SK-N-SH (cell line): ENCODE measurements around the gene CDC42EP4. TPM values are rescaled to one million over a fixed set of nuclear protein-coding genes. Genes with fewer than 3 reads are reported as not detected.

Experiments
- CTCF ChIA-PET: fragments of 300-600, 350-600 bp; formaldehyde crosslinking; extraction: SDS; loops from one replicate; lab custom pipeline; 2021; lab: Yijun Ruan, JAX
- POLR2A ChIA-PET: fragments of 350-600 bp; sonication (Branson Sonifier 250); formaldehyde crosslinking; extraction: SDS; loops from one replicate; lab custom pipeline; 2020; ENCODE audit warnings: antibody characterized with exemption, inconsistent platforms; lab: Yijun Ruan, JAX
- DNase-seq: peaks from one replicate; pipeline ENCODE4 v3.0.0; 2012
- H2AFZ ChIP-seq: fragments of 200-600 bp; sonication (generic); 2 replicates; pipeline ENCODE4 v1.8.1; 2016; ENCODE audit warnings: antibody characterized with exemption, mild to moderate bottlenecking, low read depth
- H3F3A ChIP-seq: fragments of 200-600 bp; sonication (generic); replicated peaks from 2 replicates; pipeline ENCODE3; 2016; ENCODE audit warnings: antibody characterized with exemption, mild to moderate bottlenecking; ENCODE audit not compliant: insufficient read depth
- H3K27ac ChIP-seq, 2 experiments: fragments of 200-500 bp in 1 of 2; fragments of 200-600 bp in 1 of 2; sonication (Bioruptor generic) in 1 of 2; sonication (generic), shearing (Covaris generic) in 1 of 2; 2 replicates each; pipeline versions ENCODE4 v1.5.1 to v1.6.1; 2014 to 2016; ENCODE audit warnings: low read depth in 2 of 2, inconsistent platforms in 1 of 2, low read length in 1 of 2, mild to moderate bottlenecking in 1 of 2, mixed read lengths in 1 of 2
- H3K27me3 ChIP-seq: fragments of 200-600 bp; sonication (generic), shearing (Covaris generic); 2 replicates; pipeline ENCODE4 v1.6.1; 2016; ENCODE audit warnings: mixed run types; ENCODE audit not compliant: insufficient read depth
- H3K36me3 ChIP-seq, 2 experiments: fragments of 200-500 bp in 1 of 2; fragments of 200-600 bp in 1 of 2; sonication (Bioruptor generic) in 1 of 2; sonication (generic) in 1 of 2; replicated peaks in 1 of 2; 2 replicates each; pipeline versions ENCODE3 to v1.5.1; 2014 to 2016; ENCODE audit warnings: low read length in 1 of 2, mild to moderate bottlenecking in 1 of 2; ENCODE audit not compliant: insufficient read depth in 2 of 2, control insufficient read depth in 1 of 2
- H3K4me1 ChIP-seq, 2 experiments: fragments of 200-500 bp in 1 of 2; fragments of 200-600 bp in 1 of 2; sonication (Bioruptor generic) in 1 of 2; sonication (generic), shearing (Covaris generic) in 1 of 2; 2 replicates each; pipeline versions ENCODE4 v1.5.1 to v1.6.1; 2014 to 2016; ENCODE audit warnings: low read depth in 1 of 2, low read length in 1 of 2, mixed run types in 1 of 2; ENCODE audit not compliant: insufficient read depth in 2 of 2, control insufficient read depth in 1 of 2
- H3K4me2 ChIP-seq: fragments of 200-600 bp; sonication (generic), shearing (Covaris generic); 2 replicates; pipeline ENCODE4 v1.6.1; 2017; ENCODE audit warnings: mixed run types
- H3K4me3 ChIP-seq, 2 experiments: fragments of 200-500 bp in 1 of 2; fragments of 200-600 bp in 1 of 2; sonication (Bioruptor generic) in 1 of 2; sonication (generic), shearing (Covaris generic) in 1 of 2; 2 replicates each; pipeline versions ENCODE4 v1.5.1 to v1.8.1; 2014 to 2016; ENCODE audit warnings: low read depth in 2 of 2, inconsistent platforms in 1 of 2, low read length in 1 of 2, mild to moderate bottlenecking in 1 of 2, mixed read lengths in 1 of 2, moderate library complexity in 1 of 2
- H3K79me2 ChIP-seq: fragments of 200-600 bp; sonication (generic); 2 replicates; pipeline ENCODE4 v1.8.1; 2017; ENCODE audit warnings: mild to moderate bottlenecking; ENCODE audit not compliant: insufficient read depth
- H3K9ac ChIP-seq: fragments of 200-600 bp; sonication (generic); 2 replicates; pipeline ENCODE4 v1.6.1; 2017; ENCODE audit warnings: mixed run types
- H3K9me2 ChIP-seq: fragments of 200-600 bp; sonication (generic); 2 replicates; pipeline ENCODE4 v1.6.1; 2017; ENCODE audit warnings: mixed run types
- H3K9me3 ChIP-seq: fragments of 200-600 bp; sonication (generic); 2 replicates; pipeline ENCODE4 v1.6.1; 2017; ENCODE audit warnings: mixed run types, mild to moderate bottlenecking, moderate library complexity
- H4K20me1 ChIP-seq: fragments of 200-600 bp; sonication (generic); 2 replicates; pipeline ENCODE4 v1.6.1; 2017; ENCODE audit warnings: mild to moderate bottlenecking, mixed run types; ENCODE audit not compliant: insufficient read depth
- CHD2 ChIP-seq: fragments of 150-350 bp; IDR thresholded peaks from 2 replicates; pipeline ENCODE4 v1.6.1; 2018; ENCODE audit warnings: low read length; ENCODE audit not compliant: partially characterized antibody
- EZH2phosphoT487 ChIP-seq: fragments of 200-600 bp; sonication (generic); IDR thresholded peaks from 2 replicates; pipeline ENCODE4 v1.6.1; 2017; ENCODE audit warnings: low read depth, mixed run types, mild to moderate bottlenecking, antibody characterized with exemption, moderate library complexity, borderline replicate concordance
- MEF2A ChIP-seq: IDR thresholded peaks from 2 replicates; pipeline ENCODE4 v1.4.0; 2012; ENCODE audit warnings: low read depth, borderline replicate concordance
- MXI1 ChIP-seq: IDR thresholded peaks from 2 replicates; pipeline ENCODE4 v1.6.1; 2012; ENCODE audit warnings: mild to moderate bottlenecking, low read depth, low read length, improper control_type of control experiment
- POLR2AphosphoS5 ChIP-seq: IDR thresholded peaks from 2 replicates; pipeline ENCODE4 v1.6.1; 2012; ENCODE audit warnings: low read depth, low read length
- RAD21 ChIP-seq: IDR thresholded peaks from 2 replicates; pipeline ENCODE4 v1.6.1; 2012; ENCODE audit warnings: mild to moderate bottlenecking, low read length
- RXRA ChIP-seq: IDR thresholded peaks from 2 replicates; pipeline ENCODE4 v1.4.0; 2012; ENCODE audit warnings: low read depth, mild to moderate bottlenecking, borderline replicate concordance
- SIN3A ChIP-seq: IDR thresholded peaks from 2 replicates; pipeline ENCODE4 v1.6.1; 2012; ENCODE audit warnings: low read depth, mild to moderate bottlenecking, low read length, moderate library complexity, borderline replicate concordance
- SMC3 ChIP-seq: IDR thresholded peaks from 2 replicates; pipeline ENCODE4 v1.6.1; 2012; ENCODE audit warnings: low read depth, low read length, improper control_type of control experiment
- TAF1 ChIP-seq: IDR thresholded peaks from 2 replicates; pipeline ENCODE4 v1.6.1; 2012; ENCODE audit warnings: low read depth, mild to moderate bottlenecking, low read length, moderate library complexity, borderline replicate concordance
- TCF12 ChIP-seq: IDR thresholded peaks from 2 replicates; pipeline ENCODE4 v1.4.0; 2012
- WGBS: methylation state at CpG from one replicate; pipeline ENCODE4 v1.1.6; 2017; ENCODE audit warnings: low lambda C conversion rate; 5-methylcytosine and 5-hydroxymethylcytosine counted together
- polyA plus RNA-seq, 3 experiments: library from polyadenylated mRNA; depleted of rRNA; stranded (reverse); fragments of >200 nt; gene quantifications; 2 replicates each; pipeline ENCODE4 v1.2.3, GENCODE V29; 2012
- TF ChIP-seq, protein P1 (sequence below): fragments of 150-350 bp; IDR thresholded peaks from 2 replicates; pipeline ENCODE4 v1.6.1; 2016; ENCODE audit warnings: mild to moderate bottlenecking, low read depth, low read length
- TF ChIP-seq, protein P2 (sequence below): IDR thresholded peaks from 2 replicates; pipeline ENCODE4 v1.4.0; 2012; ENCODE audit warnings: low read depth
- TF ChIP-seq, protein P3 (sequence below): fragments of 200-600 bp; sonication (generic); IDR thresholded peaks from 2 replicates; pipeline ENCODE4 v1.6.1; 2017; ENCODE audit warnings: antibody characterized with exemption, mild to moderate bottlenecking, moderate library complexity
- TF ChIP-seq, protein P4 (sequence below): IDR thresholded peaks from 2 replicates; pipeline ENCODE4 v1.6.1; 2012; ENCODE audit warnings: mild to moderate bottlenecking, low read depth, low read length, moderate library complexity

The CDC42EP4 gene
- polyA plus RNA-seq, 1 of the 3 experiments (the other 2 are of a cell fraction) = 28.3 TPM

DNA sequence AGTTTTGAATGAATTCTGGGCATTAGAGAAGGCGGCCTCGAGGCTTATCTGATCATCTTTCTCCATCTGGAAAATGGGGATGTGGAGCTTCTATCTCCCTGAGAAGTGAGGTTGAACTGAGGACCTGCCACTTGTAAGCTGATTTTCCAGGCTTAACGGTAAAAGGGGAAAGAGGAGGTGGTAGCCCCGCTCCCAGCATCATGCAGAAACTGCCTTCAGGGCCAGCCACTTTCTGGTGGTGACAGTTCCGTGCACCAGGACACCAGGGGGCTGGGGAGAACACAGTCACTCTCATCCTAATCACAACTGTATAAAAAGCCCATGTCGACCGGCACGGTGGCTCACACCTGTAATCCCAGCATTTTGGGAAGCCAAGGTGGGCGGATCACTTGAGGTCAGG, 29.2 kb downstream of the CDC42EP4 start:
- no peak for DNase-seq
- H2AFZ ChIP-seq = no peak overlapping the region
- no peak overlapping the region for H3K27ac ChIP-seq
- TF ChIP-seq EZH2phosphoT487 (no peak), CHD2 (no peak), TAF1 (no peak), RAD21 (no peak), SIN3A (no peak), TCF12 (no peak), RXRA (no peak)
- TF ChIP-seq, protein P1, sequence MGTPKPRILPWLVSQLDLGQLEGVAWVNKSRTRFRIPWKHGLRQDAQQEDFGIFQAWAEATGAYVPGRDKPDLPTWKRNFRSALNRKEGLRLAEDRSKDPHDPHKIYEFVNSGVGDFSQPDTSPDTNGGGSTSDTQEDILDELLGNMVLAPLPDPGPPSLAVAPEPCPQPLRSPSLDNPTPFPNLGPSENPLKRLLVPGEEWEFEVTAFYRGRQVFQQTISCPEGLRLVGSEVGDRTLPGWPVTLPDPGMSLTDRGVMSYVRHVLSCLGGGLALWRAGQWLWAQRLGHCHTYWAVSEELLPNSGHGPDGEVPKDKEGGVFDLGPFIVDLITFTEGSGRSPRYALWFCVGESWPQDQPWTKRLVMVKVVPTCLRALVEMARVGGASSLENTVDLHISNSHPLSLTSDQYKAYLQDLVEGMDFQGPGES = no peak
- TF ChIP-seq, protein P2, sequence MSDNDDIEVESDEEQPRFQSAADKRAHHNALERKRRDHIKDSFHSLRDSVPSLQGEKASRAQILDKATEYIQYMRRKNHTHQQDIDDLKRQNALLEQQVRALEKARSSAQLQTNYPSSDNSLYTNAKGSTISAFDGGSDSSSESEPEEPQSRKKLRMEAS = no peak
- TF ChIP-seq, all 33 proteins: peak for 0
- no peak overlapping the region for H3K4me2 ChIP-seq
- H3K36me3 ChIP-seq = peaks cover 5 to 22% of the 10 kb centered on the region in 2 experiments
- POLR2A ChIA-PET = no interaction called here
- peaks cover 38% of the 10 kb centered on the region for H4K20me1 ChIP-seq
- no peaks in the 10 kb centered on the region for H3K27me3 ChIP-seq
- WGBS = 94% methylated on average over 9 of the region's 9 CpGs
- H3K79me2 ChIP-seq = peaks cover 38% of the 10 kb centered on the region; the same call in 1 of the 2 replicates
- H3K4me3 ChIP-seq = no peak overlapping the region
- no peaks in the 10 kb centered on the region for H3F3A ChIP-seq
- CTCF ChIA-PET = interaction anchor here (1.0 to 4.1 kb wide), 11 partner anchors 14 to 917 kb away, joined by 3 to 19 read pairs (median 6); no protein-coding TSS in a partner anchor
- no peaks in the 10 kb centered on the region for H3K9me3 ChIP-seq
- peaks cover 9 to 59% of the 10 kb centered on the region in 2 experiments for H3K4me1 ChIP-seq
- H3K9me2 ChIP-seq = no peaks in the 10 kb centered on the region
- no peak overlapping the region for H3K9ac ChIP-seq

DNA sequence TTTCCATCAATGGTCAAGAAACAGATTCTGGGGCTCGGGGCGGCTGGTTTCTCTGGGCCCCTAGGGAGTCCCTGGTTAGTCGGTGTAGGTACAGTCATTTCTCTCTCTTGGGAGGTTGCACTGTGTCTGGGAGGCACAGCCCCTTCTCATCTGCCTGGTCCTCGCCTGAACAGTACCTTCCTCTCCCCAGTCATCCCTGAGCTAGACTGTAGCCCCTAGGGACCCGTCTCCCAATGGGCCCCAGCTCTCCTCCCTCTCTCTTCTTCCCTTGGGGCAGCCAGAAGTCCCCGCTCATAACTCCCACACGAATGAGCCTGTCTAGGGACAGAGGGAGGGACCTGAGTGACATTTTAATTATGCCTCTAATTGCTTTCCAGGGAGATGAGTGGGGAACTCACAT, 29.9 kb downstream of the CDC42EP4 start:
- H3K4me2 ChIP-seq = no peak overlapping the region
- no peak overlapping the region for H3K9ac ChIP-seq
- no peak overlapping the region for H3K27ac ChIP-seq
- ChIA-PET POLR2A (no interaction called here), CTCF (interaction anchor here (1.0 to 4.8 kb wide), 11 partner anchors 8 to 917 kb away, joined by 4 to 30 read pairs (median 6); no protein-coding TSS in a partner anchor)
- no peak for DNase-seq
- H3K27me3 ChIP-seq = no peaks in the 10 kb centered on the region
- peaks cover 31% of the 10 kb centered on the region for H4K20me1 ChIP-seq
- TF ChIP-seq, protein P3, sequence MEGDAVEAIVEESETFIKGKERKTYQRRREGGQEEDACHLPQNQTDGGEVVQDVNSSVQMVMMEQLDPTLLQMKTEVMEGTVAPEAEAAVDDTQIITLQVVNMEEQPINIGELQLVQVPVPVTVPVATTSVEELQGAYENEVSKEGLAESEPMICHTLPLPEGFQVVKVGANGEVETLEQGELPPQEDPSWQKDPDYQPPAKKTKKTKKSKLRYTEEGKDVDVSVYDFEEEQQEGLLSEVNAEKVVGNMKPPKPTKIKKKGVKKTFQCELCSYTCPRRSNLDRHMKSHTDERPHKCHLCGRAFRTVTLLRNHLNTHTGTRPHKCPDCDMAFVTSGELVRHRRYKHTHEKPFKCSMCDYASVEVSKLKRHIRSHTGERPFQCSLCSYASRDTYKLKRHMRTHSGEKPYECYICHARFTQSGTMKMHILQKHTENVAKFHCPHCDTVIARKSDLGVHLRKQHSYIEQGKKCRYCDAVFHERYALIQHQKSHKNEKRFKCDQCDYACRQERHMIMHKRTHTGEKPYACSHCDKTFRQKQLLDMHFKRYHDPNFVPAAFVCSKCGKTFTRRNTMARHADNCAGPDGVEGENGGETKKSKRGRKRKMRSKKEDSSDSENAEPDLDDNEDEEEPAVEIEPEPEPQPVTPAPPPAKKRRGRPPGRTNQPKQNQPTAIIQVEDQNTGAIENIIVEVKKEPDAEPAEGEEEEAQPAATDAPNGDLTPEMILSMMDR = no peak
- TF ChIP-seq, protein P4, sequence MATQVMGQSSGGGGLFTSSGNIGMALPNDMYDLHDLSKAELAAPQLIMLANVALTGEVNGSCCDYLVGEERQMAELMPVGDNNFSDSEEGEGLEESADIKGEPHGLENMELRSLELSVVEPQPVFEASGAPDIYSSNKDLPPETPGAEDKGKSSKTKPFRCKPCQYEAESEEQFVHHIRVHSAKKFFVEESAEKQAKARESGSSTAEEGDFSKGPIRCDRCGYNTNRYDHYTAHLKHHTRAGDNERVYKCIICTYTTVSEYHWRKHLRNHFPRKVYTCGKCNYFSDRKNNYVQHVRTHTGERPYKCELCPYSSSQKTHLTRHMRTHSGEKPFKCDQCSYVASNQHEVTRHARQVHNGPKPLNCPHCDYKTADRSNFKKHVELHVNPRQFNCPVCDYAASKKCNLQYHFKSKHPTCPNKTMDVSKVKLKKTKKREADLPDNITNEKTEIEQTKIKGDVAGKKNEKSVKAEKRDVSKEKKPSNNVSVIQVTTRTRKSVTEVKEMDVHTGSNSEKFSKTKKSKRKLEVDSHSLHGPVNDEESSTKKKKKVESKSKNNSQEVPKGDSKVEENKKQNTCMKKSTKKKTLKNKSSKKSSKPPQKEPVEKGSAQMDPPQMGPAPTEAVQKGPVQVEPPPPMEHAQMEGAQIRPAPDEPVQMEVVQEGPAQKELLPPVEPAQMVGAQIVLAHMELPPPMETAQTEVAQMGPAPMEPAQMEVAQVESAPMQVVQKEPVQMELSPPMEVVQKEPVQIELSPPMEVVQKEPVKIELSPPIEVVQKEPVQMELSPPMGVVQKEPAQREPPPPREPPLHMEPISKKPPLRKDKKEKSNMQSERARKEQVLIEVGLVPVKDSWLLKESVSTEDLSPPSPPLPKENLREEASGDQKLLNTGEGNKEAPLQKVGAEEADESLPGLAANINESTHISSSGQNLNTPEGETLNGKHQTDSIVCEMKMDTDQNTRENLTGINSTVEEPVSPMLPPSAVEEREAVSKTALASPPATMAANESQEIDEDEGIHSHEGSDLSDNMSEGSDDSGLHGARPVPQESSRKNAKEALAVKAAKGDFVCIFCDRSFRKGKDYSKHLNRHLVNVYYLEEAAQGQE = no peak
- no peak for TF ChIP-seq SMC3
- no peak for TF ChIP-seq MEF2A
- TF ChIP-seq MXI1 = no peak
- TF ChIP-seq RXRA = no peak
- no peak for TF ChIP-seq POLR2AphosphoS5
- H3K4me1 ChIP-seq = peaks cover 9 to 56% of the 10 kb centered on the region in 2 experiments
- WGBS = 96% methylated on average over 7 of the region's 7 CpGs
- H2AFZ ChIP-seq = no peak overlapping the region
- H3K9me3 ChIP-seq = no peaks in the 10 kb centered on the region
- peaks cover 5 to 22% of the 10 kb centered on the region in 2 experiments for H3K36me3 ChIP-seq
- H3K79me2 ChIP-seq = peaks cover 31% of the 10 kb centered on the region; the same call in 1 of the 2 replicates
- no peak overlapping the region for H3K4me3 ChIP-seq
- H3F3A ChIP-seq = no peaks in the 10 kb centered on the region
- no peaks in the 10 kb centered on the region for H3K9me2 ChIP-seq
